Neural crest cell (in vitro differentiated cells): Measurements from ENCODE around the gene TBRG4. TPM values are rescaled to one million over a fixed set of nuclear protein-coding genes. Genes with fewer than 3 reads are reported as not detected.

ENCODE experiments used
- DNase-seq: peaks from one replicate; pipeline ENCODE4 v3.0.0; 2021; ENCODE audit warnings: low read depth, mixed read lengths, low spot score
- H3K27ac Mint-ChIP-seq: one replicate; pipeline ENCODE4 v1.8.0; 2021; ENCODE audit warnings: mild to moderate bottlenecking, mixed read lengths; ENCODE audit not compliant: unreplicated experiment
- H3K27me3 Mint-ChIP-seq: 2 replicates; pipeline ENCODE4 v1.8.0; 2021; ENCODE audit warnings: low read depth, mild to moderate bottlenecking, mixed read lengths
- H3K36me3 Mint-ChIP-seq: 2 replicates; pipeline ENCODE4 v1.8.0; 2021; ENCODE audit warnings: low read depth, mild to moderate bottlenecking, mixed read lengths
- H3K4me1 Mint-ChIP-seq: 2 replicates; pipeline ENCODE4 v1.8.0; 2021; ENCODE audit warnings: mixed read lengths
- H3K4me3 Mint-ChIP-seq: one replicate; pipeline ENCODE4 v1.8.0; 2021; ENCODE audit warnings: mild to moderate bottlenecking, mixed read lengths
- H3K9me3 Mint-ChIP-seq: 2 replicates; pipeline ENCODE4 v1.8.0; 2021; ENCODE audit warnings: mixed read lengths
- CTCF ChIP-seq: fragments of 200-600 bp; sonication (generic); conservative IDR thresholded peaks from 2 replicates; pipeline ENCODE4 v1.5.0; 2021; ENCODE audit warnings: antibody characterized with exemption, mild to moderate bottlenecking
- total RNA-seq: library from RNA; stranded (reverse); gene quantifications from 2 replicates; pipeline ENCODE4 v1.2.1, GENCODE V29; 2021

Gene TBRG4
- total RNA-seq, 1 donor from 2014 or later: 104 TPM

- no peak for DNase-seq
- Mint-ChIP-seq H3K9me3 (peaks cover under 1% of the 10 kb centered on the region), H3K4me3 (no peak overlapping the region), H3K36me3 (no peaks in the 10 kb centered on the region), H3K27ac (peak overlapping the region; percentile 2), H3K4me1 (peaks cover 15% of the 10 kb centered on the region), H3K27me3 (peaks cover 31% of the 10 kb centered on the region)
- TF ChIP-seq CTCF: no peak
Measured at GRCh38 chr7:45153233-45153632, 41.7 kb upstream of the TBRG4 start.

GRCh38 chr7:45151967-45152366, 40.5 kb upstream of the TBRG4 start:
- Mint-ChIP-seq H3K36me3 (no peaks in the 10 kb centered on the region), H3K4me3 (no peak overlapping the region), H3K27me3 (peaks cover 24% of the 10 kb centered on the region), H3K27ac (no peak overlapping the region), H3K9me3 (no peaks in the 10 kb centered on the region), H3K4me1 (peaks cover 15% of the 10 kb centered on the region)
- no peak for DNase-seq
- no peak for TF ChIP-seq CTCF

GRCh38 chr7:45151131-45151684, 39.7 kb upstream of the TBRG4 start:
- Mint-ChIP-seq H3K36me3 (no peaks in the 10 kb centered on the region), H3K4me1 (peaks cover 15% of the 10 kb centered on the region), H3K4me3 (no peak overlapping the region), H3K27ac (no peak overlapping the region), H3K9me3 (no peaks in the 10 kb centered on the region), H3K27me3 (peaks cover 16% of the 10 kb centered on the region)
- TF ChIP-seq CTCF: no peak
- no peak for DNase-seq

GRCh38 chr7:45150199-45150598, 38.7 kb upstream of the TBRG4 start:
- Mint-ChIP-seq H3K27ac (peak overlapping the region; percentile 72), H3K9me3 (no peaks in the 10 kb centered on the region), H3K27me3 (peaks cover 9% of the 10 kb centered on the region), H3K4me3 (no peak overlapping the region), H3K4me1 (peaks cover 15% of the 10 kb centered on the region), H3K36me3 (no peaks in the 10 kb centered on the region)
- no peak for DNase-seq
- no peak for TF ChIP-seq CTCF

GRCh38 chr7:45149606-45150005, 38.1 kb upstream of the TBRG4 start:
- H3K36me3 Mint-ChIP-seq: no peaks in the 10 kb centered on the region
- no peak overlapping the region for H3K4me3 Mint-ChIP-seq
- H3K4me1 Mint-ChIP-seq: peaks cover 13% of the 10 kb centered on the region
- H3K27ac Mint-ChIP-seq: no peak overlapping the region
- no peaks in the 10 kb centered on the region for H3K9me3 Mint-ChIP-seq
- peaks cover 3% of the 10 kb centered on the region for H3K27me3 Mint-ChIP-seq
- TF ChIP-seq CTCF: no peak
- DNase-seq: no peak

GRCh38 chr7:45148653-45148973, 37.1 kb upstream of the TBRG4 start:
- Mint-ChIP-seq H3K36me3 (no peaks in the 10 kb centered on the region), H3K27me3 (peaks cover 8% of the 10 kb centered on the region), H3K9me3 (no peaks in the 10 kb centered on the region), H3K27ac (no peak overlapping the region), H3K4me1 (peaks cover 10% of the 10 kb centered on the region), H3K4me3 (no peak overlapping the region)
- DNase-seq: no peak
- no peak for TF ChIP-seq CTCF
